Kidney epithelial cell (primary cell): ENCODE results near the gene SHE. TPM values are rescaled to one million over a fixed set of nuclear protein-coding genes. Genes with fewer than 3 reads are reported as not detected.

Experiments
- DNase-seq: peaks from one replicate; pipeline ENCODE4 v3.0.0-alpha.2; 2010; ENCODE audit warnings: low read depth
- H3K27me3 ChIP-seq: 2 replicates; pipeline ENCODE4 v1.6.0; 2011; ENCODE audit warnings: low read length; ENCODE audit not compliant: control insufficient read depth, insufficient read depth
- H3K36me3 ChIP-seq: 2 replicates; pipeline ENCODE4 v1.5.1; 2011; ENCODE audit warnings: low read length; ENCODE audit not compliant: control insufficient read depth, insufficient read depth
- H3K4me3 ChIP-seq: 2 replicates; pipeline ENCODE4 v1.5.1; 2011; ENCODE audit warnings: low read depth, mild to moderate bottlenecking, control low read depth, low read length
- CTCF ChIP-seq: IDR thresholded peaks from 2 replicates; pipeline ENCODE4 v1.5.1; 2011; ENCODE audit warnings: mild to moderate bottlenecking, moderate library complexity, low read length, control low read depth, inconsistent platforms; ENCODE audit not compliant: insufficient read depth, poor library complexity, severe bottlenecking
- total RNA-seq: library from RNA; depleted of rRNA; stranded (reverse); fragments of >200 nt; gene quantifications from 2 replicates; pipeline ENCODE4 v1.2.3, GENCODE V29; 2015

Gene SHE
- total RNA-seq, 1 donor from 2014 or later: under 0.01 TPM

GRCh38 chr1:154440036-154440804 lies 62.0 kb downstream of the SHE start:
- no peak for TF ChIP-seq CTCF
- Histone ChIP-seq H3K27me3 (no peaks in the 10 kb centered on the region), H3K36me3 (no peaks in the 10 kb centered on the region), H3K4me3 (no peak overlapping the region)
- DNase-seq: no peak

GRCh38 chr1:154436433-154436832 lies 65.8 kb downstream of the SHE start:
- no peak overlapping the region for H3K4me3 ChIP-seq
- H3K27me3 ChIP-seq: no peaks in the 10 kb centered on the region
- no peaks in the 10 kb centered on the region for H3K36me3 ChIP-seq
- TF ChIP-seq CTCF: no peak
- no peak for DNase-seq

- no peak for TF ChIP-seq CTCF
- DNase-seq: no peak
- H3K27me3 ChIP-seq: no peaks in the 10 kb centered on the region
- H3K36me3 ChIP-seq: no peaks in the 10 kb centered on the region
- H3K4me3 ChIP-seq: no peak overlapping the region
Observed at GRCh38 chr1:154435599-154436200, 66.5 kb downstream of the SHE start.

- DNase-seq: no peak
- no peak for TF ChIP-seq CTCF
- Histone ChIP-seq H3K27me3 (no peaks in the 10 kb centered on the region), H3K4me3 (no peak overlapping the region), H3K36me3 (no peaks in the 10 kb centered on the region)
Observed at GRCh38 chr1:154434346-154435085, 67.7 kb downstream of the SHE start.

GRCh38 chr1:154433161-154433764 lies 68.9 kb downstream of the SHE start:
- no peaks in the 10 kb centered on the region for H3K36me3 ChIP-seq
- DNase-seq: no peak
- no peak for TF ChIP-seq CTCF
- no peaks in the 10 kb centered on the region for H3K27me3 ChIP-seq
- no peak overlapping the region for H3K4me3 ChIP-seq
